ENCODE measurements around the gene PXDC1.

The PXDC1 gene

DNA sequence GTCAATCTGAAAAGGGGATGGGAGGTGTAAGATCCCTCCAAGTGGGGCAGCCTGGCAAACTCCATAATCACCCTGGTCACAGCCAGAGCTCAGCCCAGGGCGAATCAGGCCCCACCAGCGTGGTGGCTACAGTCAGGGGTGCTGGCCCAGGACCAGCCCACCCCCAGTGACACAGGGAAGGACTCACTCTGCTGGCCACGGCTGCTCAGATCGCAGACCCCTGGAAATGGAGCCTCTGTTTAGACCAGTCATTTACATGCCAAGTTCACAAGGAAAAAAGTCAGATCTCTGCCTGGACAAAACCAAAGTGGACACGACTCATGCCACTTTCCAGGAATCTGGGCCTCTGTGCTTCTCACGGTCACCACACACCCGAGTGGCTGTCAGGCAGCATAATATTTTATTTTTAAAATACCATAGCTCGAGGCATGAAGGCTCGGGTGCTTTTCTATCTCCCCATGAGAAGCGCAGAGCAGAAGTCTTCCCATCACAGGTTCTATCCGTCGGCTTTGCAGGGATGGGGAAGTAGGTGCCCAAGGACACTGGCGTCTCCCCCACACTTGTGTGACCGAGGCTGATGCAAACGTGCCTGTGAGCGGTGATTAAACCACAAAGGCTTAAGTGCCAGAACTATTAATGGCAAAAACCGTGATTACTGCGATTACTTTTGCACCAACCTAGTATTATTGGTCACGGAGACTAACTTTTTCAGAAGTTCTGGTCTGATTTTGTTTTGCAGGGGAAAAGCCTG lies 13.0 kb downstream of the PXDC1 start:
- peaks cover 23% of the 10 kb centered on the region for H3K27me3 ChIP-seq
- peaks cover 4% of the 10 kb centered on the region; the same call in 1 of the 2 replicates for H3K9me3 ChIP-seq
- DNase-seq = no peak
- TF ChIP-seq, protein P1, sequence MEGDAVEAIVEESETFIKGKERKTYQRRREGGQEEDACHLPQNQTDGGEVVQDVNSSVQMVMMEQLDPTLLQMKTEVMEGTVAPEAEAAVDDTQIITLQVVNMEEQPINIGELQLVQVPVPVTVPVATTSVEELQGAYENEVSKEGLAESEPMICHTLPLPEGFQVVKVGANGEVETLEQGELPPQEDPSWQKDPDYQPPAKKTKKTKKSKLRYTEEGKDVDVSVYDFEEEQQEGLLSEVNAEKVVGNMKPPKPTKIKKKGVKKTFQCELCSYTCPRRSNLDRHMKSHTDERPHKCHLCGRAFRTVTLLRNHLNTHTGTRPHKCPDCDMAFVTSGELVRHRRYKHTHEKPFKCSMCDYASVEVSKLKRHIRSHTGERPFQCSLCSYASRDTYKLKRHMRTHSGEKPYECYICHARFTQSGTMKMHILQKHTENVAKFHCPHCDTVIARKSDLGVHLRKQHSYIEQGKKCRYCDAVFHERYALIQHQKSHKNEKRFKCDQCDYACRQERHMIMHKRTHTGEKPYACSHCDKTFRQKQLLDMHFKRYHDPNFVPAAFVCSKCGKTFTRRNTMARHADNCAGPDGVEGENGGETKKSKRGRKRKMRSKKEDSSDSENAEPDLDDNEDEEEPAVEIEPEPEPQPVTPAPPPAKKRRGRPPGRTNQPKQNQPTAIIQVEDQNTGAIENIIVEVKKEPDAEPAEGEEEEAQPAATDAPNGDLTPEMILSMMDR (IDR thresholded peaks at IDR 0.05; ENCODE audit: low read depth, low read length) = no peak
- no peak overlapping the region for H3K4me3 ChIP-seq (ENCODE audit: low read depth, low read length)
- H3K4me1 ChIP-seq = peaks cover 2% of the 10 kb centered on the region; the same call in 1 of the 2 replicates
- H3K36me3 ChIP-seq = no peaks in the 10 kb centered on the region

DNA sequence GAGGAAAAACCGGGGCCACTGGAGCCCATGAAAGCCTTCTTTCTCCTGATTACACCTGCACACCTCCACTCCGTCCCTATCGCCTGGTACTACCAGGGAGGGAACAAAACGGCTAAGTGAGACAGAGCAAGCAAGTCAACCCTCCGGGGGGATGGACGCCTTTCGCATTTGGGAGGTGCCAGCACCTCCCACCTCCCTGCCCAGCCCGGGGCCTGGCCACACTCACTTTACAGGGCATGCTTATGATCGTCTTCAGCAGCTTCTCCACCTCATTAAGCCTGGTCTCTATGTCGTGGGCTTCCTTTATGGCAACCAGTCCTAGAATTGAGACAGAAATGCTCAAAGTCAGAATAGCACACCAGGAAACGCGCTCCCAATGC lies 13.7 kb downstream of the PXDC1 start:
- TF ChIP-seq, protein P1 (IDR thresholded peaks at IDR 0.05; ENCODE audit: low read depth, low read length) = no peak
- H3K4me1 ChIP-seq = peaks cover 2% of the 10 kb centered on the region; the same call in 1 of the 2 replicates
- H3K4me3 ChIP-seq (ENCODE audit: low read depth, low read length) = no peak overlapping the region
- peaks cover 23% of the 10 kb centered on the region for H3K27me3 ChIP-seq
- peaks cover 4% of the 10 kb centered on the region; the same call in 1 of the 2 replicates for H3K9me3 ChIP-seq
- no peaks in the 10 kb centered on the region for H3K36me3 ChIP-seq
- no peak for DNase-seq

DNA sequence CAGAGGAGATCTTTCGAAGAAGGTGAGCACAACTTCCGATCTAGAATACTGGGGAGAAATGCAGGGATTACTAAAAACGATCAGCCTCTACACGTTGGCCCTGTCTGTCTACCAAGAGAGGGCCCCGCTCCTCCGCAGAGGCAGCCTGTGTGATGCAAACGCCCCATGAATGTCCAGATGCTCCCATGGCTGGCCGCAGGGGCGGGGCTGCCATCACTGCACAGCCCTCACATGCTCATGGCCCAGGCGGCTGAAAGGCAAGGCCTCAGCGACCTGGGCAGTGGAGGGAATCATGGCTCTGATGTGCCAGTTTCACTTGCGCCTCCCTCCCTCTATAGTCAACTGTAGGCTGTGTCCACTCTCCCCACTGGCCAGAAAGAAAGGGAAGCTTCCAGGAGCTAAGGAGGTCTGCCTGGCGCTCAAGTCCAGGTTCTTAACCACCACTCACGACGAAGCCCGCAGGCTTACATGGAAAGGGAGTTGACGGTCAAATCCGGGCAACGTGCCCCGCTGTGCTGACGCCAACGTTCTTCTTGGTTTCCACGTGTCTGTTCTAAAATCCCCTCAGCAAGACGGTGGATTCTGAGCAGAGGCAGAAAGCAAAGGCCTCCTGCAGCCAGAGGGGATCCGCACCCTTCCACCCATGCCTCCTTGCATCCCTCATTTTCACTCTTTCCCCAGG lies 14.2 kb downstream of the PXDC1 start:
- TF ChIP-seq, protein P1 (IDR thresholded peaks at IDR 0.05; ENCODE audit: low read depth, low read length) = no peak
- Histone ChIP-seq H3K27me3 (peaks cover 22% of the 10 kb centered on the region), H3K4me1 (no peaks in the 10 kb centered on the region; the same call in 1 of the 2 replicates), H3K9me3 (peaks cover 4% of the 10 kb centered on the region; the same call in 1 of the 2 replicates), H3K4me3 (ENCODE audit: low read depth, low read length) (no peak overlapping the region), H3K36me3 (no peaks in the 10 kb centered on the region)
- no peak for DNase-seq

DNA sequence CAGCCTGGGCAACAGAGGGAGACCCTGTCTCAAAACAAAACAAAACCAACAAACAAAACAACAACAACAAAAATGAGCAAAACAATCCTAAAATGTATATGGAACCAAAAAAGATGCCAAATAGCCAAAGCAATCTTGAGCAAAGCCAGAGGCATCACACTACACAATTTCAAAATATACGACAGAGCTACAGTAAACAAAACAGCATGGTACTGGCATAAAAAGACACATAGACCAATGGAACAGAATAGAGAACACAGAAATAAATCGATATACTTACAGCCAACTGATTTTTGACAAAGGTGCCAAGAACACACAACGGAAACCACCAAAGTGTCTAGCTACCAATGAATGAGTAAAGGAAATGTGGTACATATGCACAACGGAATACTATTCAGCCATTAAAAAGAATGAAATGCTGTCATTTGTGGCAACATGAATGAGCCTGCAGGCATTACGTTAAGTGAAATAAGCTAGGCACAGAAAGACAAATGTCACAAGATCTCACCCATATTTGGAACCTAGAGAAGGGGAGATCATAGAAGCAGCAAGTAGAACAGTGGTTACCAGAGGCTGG lies 16.4 kb downstream of the PXDC1 start:
- peaks cover 4% of the 10 kb centered on the region; the same call in 1 of the 2 replicates for H3K9me3 ChIP-seq
- H3K36me3 ChIP-seq = no peaks in the 10 kb centered on the region
- H3K4me1 ChIP-seq = no peaks in the 10 kb centered on the region
- peaks cover 18% of the 10 kb centered on the region for H3K27me3 ChIP-seq
- no peak overlapping the region for H3K4me3 ChIP-seq (ENCODE audit: low read depth, low read length)
- DNase-seq = no peak
- TF ChIP-seq, protein P1 (IDR thresholded peaks at IDR 0.05; ENCODE audit: low read depth, low read length) = no peak

DNA sequence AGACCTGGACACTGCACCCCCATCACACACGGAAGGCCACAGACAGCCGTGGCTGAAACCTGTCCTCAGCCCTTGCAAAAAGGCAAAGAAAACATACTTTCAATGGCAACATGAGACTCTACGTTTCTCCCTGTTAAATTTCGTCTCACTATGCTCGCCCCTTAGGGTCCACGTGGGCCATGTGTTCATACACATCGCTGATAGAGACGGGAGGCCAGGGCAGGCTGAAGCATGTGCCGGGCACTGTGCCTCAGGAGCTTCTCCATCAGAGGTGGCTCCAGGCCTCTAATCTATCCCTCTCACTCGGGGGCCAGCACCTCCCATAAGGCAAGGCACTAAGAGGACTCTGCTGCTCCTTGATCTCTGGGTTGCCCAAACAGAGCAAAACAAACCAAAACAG lies 17.5 kb downstream of the PXDC1 start:
- Histone ChIP-seq H3K36me3 (no peaks in the 10 kb centered on the region), H3K4me1 (no peaks in the 10 kb centered on the region), H3K27me3 (peaks cover 28% of the 10 kb centered on the region), H3K9me3 (peaks cover 4% of the 10 kb centered on the region; the same call in 1 of the 2 replicates), H3K4me3 (ENCODE audit: low read depth, low read length) (no peak overlapping the region)
- TF ChIP-seq, protein P1 (IDR thresholded peaks at IDR 0.05; ENCODE audit: low read depth, low read length) = no peak
- no peak for DNase-seq

Data from BE2C (cell line).